Osteoblast (primary cell): ENCODE results near the gene CALU. TPM values are rescaled to one million over a fixed set of nuclear protein-coding genes. Genes with fewer than 3 reads are reported as not detected.

Source experiments
- DNase-seq: peaks from one replicate; pipeline ENCODE4 v3.0.0; 2011; ENCODE audit warnings: low spot score, mixed read lengths; ENCODE audit not compliant: insufficient read length; ENCODE audit errors: missing footprints
- H2AFZ ChIP-seq: 2 replicates; pipeline ENCODE4 v1.6.0; 2011; ENCODE audit warnings: mild to moderate bottlenecking, low read length
- H3K27ac ChIP-seq: 2 replicates; pipeline ENCODE4 v1.5.1; 2011; ENCODE audit warnings: mild to moderate bottlenecking, low read depth, low read length, moderate library complexity
- H3K27me3 ChIP-seq: 2 replicates; pipeline ENCODE4 v1.6.0; 2012; ENCODE audit warnings: mild to moderate bottlenecking, control low read depth, inconsistent platforms, low read length, moderate library complexity; ENCODE audit not compliant: insufficient read depth
- H3K36me3 ChIP-seq: 2 replicates; pipeline ENCODE4 v1.5.1; 2011; ENCODE audit warnings: mild to moderate bottlenecking, low read length, control low read depth, moderate library complexity; ENCODE audit not compliant: insufficient read depth
- H3K4me1 ChIP-seq: 2 replicates; pipeline ENCODE4 v1.5.1; 2011; ENCODE audit warnings: mild to moderate bottlenecking, low read length, control low read depth, moderate library complexity; ENCODE audit not compliant: insufficient read depth
- H3K4me2 ChIP-seq: 2 replicates; pipeline ENCODE4 v1.6.0; 2011; ENCODE audit warnings: mild to moderate bottlenecking, low read length; ENCODE audit not compliant: insufficient read depth
- H3K4me3 ChIP-seq: fragments of 200-600 bp; sonication (generic); 3 replicates; pipeline ENCODE4 v1.5.1; 2012; ENCODE audit warnings: mild to moderate bottlenecking, low read length, inconsistent platforms; ENCODE audit not compliant: insufficient read depth
- H3K79me2 ChIP-seq: 2 replicates; pipeline ENCODE4 v1.6.0; 2012; ENCODE audit warnings: mild to moderate bottlenecking, low read length, control low read depth, inconsistent platforms; ENCODE audit not compliant: insufficient read depth
- H3K9me3 ChIP-seq: 2 replicates; pipeline ENCODE4 v1.5.1; 2011; ENCODE audit warnings: low read depth, low read length, control low read depth
- H4K20me1 ChIP-seq: 2 replicates; pipeline ENCODE4 v1.6.0; 2012; ENCODE audit warnings: mild to moderate bottlenecking, low read length, control low read depth; ENCODE audit not compliant: insufficient read depth
- total RNA-seq: library from RNA; depleted of rRNA; stranded (reverse); fragments of >200 nt; gene quantifications from 2 replicates; pipeline ENCODE4 v1.2.3, GENCODE V29; 2012
- TF ChIP-seq, protein P1 (sequence below): IDR thresholded peaks from 2 replicates; pipeline ENCODE4 v1.5.1; 2011; ENCODE audit warnings: mild to moderate bottlenecking, low read depth, low read length, moderate library complexity; ENCODE audit errors: extremely low read depth

CALU gene
- total RNA-seq, 1 donor = 708 TPM

DNA sequence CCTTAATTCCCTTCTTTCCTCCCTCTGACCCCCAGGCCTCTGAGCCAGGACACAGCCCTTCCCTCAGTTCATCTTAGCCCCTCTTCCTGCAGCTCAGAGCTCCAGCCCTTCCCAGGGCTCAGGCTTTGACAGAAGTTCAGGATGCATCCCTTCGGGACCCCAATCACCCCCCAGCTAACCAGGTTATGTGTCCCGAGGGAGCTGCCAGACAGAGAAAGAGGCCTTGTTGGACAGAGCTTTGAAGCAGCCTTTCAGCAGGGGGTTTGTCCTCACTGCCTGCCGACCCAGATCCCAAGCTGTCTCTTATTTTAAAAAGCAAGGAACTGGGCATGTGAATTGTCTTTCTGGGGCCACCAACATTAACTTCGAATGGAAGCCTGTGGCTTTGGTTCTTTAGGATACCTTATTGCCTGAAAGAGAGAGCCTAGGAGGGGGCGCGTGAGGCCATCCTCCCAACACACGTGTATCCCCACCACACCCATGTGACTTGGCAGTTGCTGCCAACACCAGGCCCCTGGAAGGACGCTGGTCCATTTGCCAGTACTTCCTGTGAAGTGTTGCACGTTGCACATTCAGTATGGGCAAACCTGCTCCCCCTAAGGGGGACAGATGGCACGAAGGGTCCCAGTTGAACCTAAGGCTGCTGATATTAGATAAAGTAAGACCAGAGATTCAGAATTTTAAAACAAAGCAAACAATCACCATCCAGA, 53.5 kb downstream of the CALU start:
- no peaks in the 10 kb centered on the region for H3K79me2 ChIP-seq
- no peaks in the 10 kb centered on the region for H3K9me3 ChIP-seq
- peak overlapping the region; percentile 90 for H3K4me2 ChIP-seq
- H3K4me3 ChIP-seq = no peak overlapping the region
- DNase-seq = peak; percentile 88
- peaks cover 4% of the 10 kb centered on the region for H3K4me1 ChIP-seq
- no peaks in the 10 kb centered on the region for H3K36me3 ChIP-seq
- H3K27me3 ChIP-seq = peaks cover 12% of the 10 kb centered on the region
- TF ChIP-seq, protein P1, sequence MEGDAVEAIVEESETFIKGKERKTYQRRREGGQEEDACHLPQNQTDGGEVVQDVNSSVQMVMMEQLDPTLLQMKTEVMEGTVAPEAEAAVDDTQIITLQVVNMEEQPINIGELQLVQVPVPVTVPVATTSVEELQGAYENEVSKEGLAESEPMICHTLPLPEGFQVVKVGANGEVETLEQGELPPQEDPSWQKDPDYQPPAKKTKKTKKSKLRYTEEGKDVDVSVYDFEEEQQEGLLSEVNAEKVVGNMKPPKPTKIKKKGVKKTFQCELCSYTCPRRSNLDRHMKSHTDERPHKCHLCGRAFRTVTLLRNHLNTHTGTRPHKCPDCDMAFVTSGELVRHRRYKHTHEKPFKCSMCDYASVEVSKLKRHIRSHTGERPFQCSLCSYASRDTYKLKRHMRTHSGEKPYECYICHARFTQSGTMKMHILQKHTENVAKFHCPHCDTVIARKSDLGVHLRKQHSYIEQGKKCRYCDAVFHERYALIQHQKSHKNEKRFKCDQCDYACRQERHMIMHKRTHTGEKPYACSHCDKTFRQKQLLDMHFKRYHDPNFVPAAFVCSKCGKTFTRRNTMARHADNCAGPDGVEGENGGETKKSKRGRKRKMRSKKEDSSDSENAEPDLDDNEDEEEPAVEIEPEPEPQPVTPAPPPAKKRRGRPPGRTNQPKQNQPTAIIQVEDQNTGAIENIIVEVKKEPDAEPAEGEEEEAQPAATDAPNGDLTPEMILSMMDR = no peak
- no peaks in the 10 kb centered on the region for H4K20me1 ChIP-seq
- no peak overlapping the region for H3K27ac ChIP-seq
- H2AFZ ChIP-seq = no peak overlapping the region

- H3K36me3 ChIP-seq = no peaks in the 10 kb centered on the region
- TF ChIP-seq, protein P1 = no peak
- no peak overlapping the region for H3K4me3 ChIP-seq
- H3K9me3 ChIP-seq = no peaks in the 10 kb centered on the region
- H3K27ac ChIP-seq = no peak overlapping the region
- no peak overlapping the region for H3K4me2 ChIP-seq
- H3K79me2 ChIP-seq = no peaks in the 10 kb centered on the region
- peaks cover 12% of the 10 kb centered on the region for H3K27me3 ChIP-seq
- H4K20me1 ChIP-seq = no peaks in the 10 kb centered on the region
- peaks cover 4% of the 10 kb centered on the region for H3K4me1 ChIP-seq
- H2AFZ ChIP-seq = no peak overlapping the region
- DNase-seq = no peak
Measured at GRCh38 chr7:128793181-128793547, 54.0 kb downstream of the CALU start.

DNA sequence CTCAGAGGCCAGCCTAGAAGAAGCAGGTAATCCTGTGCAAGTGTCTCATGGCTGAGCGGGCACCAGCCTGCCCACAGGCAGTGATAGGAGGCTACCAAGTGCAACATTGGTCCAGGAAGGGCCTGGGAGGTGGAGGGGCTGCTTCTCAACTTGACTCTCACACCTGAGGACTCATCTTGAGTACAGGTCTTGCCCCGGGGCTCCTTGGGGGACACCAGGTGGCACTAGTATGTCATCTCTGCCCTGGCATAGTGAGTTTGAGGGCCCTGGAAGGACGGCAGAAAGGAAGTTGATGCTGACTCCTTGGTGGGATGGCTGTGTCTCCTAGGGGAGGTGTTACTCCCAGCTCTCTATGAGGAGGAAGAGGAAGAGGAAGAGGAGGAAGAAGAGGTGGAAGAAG, 54.9 kb downstream of the CALU start:
- DNase-seq = no peak
- Histone ChIP-seq H3K79me2 (no peaks in the 10 kb centered on the region), H3K4me2 (no peak overlapping the region), H3K4me1 (peaks cover 4% of the 10 kb centered on the region), H3K36me3 (no peaks in the 10 kb centered on the region), H3K4me3 (no peak overlapping the region), H4K20me1 (no peaks in the 10 kb centered on the region), H3K9me3 (no peaks in the 10 kb centered on the region), H3K27ac (no peak overlapping the region), H2AFZ (no peak overlapping the region), H3K27me3 (peaks cover 10% of the 10 kb centered on the region)
- TF ChIP-seq, protein P1 = no peak

DNA sequence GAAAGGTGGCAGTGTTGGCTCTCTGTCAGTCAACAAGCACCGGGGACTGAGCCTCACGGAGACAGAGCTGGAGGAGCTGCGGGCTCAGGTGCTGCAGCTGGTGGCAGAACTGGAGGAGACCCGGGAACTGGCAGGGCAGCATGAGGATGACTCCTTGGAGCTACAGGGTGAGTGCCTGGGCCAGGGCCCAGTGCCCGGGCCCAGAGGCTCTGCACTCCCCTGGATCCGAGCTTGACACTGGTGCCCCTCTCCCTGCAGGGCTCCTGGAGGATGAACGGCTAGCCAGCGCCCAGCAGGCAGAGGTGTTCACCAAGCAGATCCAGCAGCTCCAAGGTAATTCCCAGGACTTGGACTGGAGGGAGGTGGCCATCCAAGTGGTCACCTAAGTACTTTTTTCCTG, 55.3 kb downstream of the CALU start:
- H3K27me3 ChIP-seq = peaks cover 7% of the 10 kb centered on the region
- H3K4me3 ChIP-seq = no peak overlapping the region
- H3K27ac ChIP-seq = no peak overlapping the region
- TF ChIP-seq, protein P1 = no peak
- no peak overlapping the region for H2AFZ ChIP-seq
- no peak overlapping the region for H3K4me2 ChIP-seq
- H3K36me3 ChIP-seq = no peaks in the 10 kb centered on the region
- no peaks in the 10 kb centered on the region for H3K9me3 ChIP-seq
- H3K4me1 ChIP-seq = peaks cover 4% of the 10 kb centered on the region
- no peak for DNase-seq
- H4K20me1 ChIP-seq = no peaks in the 10 kb centered on the region
- H3K79me2 ChIP-seq = no peaks in the 10 kb centered on the region
